Stimulated activated CD8-positive, alpha-beta memory T cell treated with anti-CD3 and anti-CD28 coated beads, Interleukin-4, amount 100 ng/mL, for 1 hour (primary cell): ENCODE results near the gene GNG4.
"Not testable (repeated sequence)": the region's sequence is repeated elsewhere in the genome, so short reads cannot be mapped to it uniquely, and the experiment has no call there.

ENCODE experiments used
- DNase-seq, 2 donors: peaks; one replicate each; pipeline ENCODE4 v3.0.0-alpha.2; 2020; ENCODE audit warnings: low read depth in 2 of 2, low spot score in 1 of 2

Gene GNG4

DNA sequence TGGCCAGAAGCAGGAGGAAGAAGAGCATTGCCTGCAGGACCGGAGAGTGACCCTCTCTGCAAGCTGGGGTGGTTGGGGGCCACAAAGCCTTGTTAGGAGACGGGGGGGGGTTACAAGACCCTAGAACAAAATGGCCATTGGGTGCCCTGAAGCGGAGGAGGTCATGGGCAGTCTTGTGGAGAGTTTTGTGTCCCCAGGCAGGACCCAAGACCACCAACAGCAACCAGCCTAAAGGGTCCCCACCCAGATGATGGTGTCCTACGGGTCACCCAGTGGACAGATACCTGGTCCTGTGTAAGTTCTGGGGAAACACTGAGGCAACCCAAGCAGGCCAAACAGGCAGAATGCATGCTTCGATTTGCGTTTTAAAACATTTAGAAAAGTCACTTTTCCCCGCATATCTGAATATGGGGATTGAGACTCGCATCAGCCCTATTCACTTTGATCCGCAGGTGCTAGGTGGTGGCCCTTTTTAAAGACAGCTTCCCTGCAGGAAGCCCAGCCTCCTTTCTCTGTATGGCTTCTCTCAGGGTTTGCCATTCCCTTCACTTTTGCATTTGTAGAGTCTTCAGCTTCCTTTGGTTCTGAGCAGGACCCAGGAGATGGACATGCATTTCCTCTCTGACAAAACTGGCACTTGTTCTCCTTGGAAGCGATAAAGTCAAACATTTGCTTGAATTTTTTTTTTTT lies 21.1 kb downstream of the GNG4 start:
- no peak for DNase-seq

DNA sequence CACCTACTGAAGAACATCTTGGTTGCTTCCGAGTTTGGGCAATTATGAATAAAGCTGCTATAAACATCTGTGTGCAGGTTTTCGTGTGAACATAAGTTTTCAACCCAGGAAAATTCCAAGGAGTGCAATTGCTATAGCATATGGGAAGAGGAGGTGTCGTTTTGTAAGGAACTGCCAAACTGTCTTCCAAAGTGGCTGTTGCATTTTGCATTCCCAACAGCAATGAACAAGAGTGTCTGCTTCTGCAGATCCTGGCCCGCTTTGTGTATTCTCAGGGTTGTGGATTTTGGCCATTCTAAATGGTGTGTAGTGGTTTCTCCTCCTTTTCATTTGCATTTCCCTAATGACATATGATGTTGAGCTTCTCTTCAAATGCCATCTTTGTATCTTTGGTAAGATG lies 23.8 kb downstream of the GNG4 start:
- DNase-seq = no peak

DNA sequence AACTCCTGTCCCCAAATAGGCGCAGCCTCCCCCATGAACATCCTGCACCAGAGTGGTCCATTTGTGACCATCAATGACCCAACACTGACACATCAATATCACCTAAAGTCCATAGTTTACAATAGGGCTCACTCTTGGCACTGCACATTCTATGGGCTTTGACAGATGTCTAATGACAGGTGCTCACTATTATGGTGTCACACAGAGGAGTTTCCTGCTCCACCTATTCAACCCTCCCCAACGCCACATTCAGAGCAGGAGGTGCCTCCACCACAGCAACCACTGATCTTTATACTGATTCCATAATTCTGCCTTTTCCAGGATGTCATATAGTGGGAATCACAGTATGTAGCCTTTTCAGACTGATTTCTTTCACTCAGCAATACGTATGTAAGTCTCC lies 24.2 kb downstream of the GNG4 start:
- DNase-seq = no peak

DNA sequence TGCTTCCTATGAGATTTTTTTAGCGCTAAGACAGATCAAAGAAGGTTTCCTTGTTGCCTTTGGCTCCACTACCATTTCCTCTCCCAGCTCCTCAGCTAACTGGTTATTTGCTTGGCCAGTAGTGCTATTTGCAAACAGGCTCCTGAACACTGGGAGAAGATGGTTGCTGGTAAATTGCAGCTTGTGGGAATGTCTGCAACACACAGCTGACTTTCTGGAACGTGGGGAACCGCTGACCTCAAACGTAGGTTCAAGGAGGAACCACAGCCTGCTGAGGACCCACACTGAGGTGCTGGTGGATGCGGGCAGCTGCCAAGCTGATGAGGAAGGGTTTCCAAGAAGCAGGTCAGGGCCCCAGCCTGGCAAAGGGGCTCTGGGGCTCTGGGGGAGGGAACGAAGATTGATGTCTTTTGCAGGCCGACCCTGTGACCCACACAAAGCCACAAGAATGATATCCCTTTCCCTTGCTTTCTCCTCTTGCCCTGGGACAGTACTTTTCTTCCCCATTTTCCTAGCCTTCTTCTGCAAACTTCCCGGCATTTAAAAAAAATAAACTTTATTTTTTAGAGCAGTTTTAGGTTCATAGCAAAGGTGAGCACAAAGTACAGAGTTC lies 24.8 kb downstream of the GNG4 start:
- no peak for DNase-seq

DNA sequence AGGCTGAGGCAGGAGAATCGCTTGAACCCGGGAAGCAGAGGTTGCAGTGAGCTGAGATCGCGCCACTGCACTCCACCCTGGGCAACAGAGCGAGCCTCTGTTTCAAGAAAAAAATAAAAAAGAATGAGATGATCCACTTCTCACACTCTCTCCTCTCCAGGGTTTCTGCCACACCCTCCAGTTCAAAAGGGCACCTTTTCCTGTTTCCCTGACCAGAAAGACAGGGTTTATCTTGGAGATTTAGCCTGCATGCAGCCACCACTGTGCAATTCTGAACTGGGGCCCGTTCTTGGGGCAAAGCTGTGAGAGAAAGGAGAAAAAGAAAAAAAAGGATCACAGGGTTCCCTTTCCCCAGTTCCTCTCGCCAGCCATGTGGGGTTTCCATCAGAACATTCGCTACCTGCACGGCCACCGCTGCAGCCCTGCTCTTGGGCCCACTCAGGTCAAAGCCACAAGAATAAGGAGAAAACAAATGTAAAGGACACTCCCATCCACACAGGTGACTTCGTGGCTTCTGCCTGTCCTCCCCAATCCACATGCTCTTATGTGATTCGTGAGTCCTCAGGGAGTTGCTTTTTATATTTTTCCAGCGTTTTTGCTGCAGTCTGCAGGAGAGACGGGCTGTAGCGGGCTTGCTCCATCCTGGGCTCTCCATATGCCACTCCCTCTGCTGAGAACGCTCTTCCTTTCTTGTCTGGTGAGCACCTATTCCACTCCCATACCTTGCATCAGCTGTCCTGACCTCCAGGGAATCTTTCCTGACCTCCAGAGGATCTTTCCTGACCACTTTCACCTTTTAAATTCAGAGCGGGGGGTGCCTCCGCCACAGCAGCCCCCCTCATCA lies 26.4 kb downstream of the GNG4 start:
- no peak for DNase-seq

DNA sequence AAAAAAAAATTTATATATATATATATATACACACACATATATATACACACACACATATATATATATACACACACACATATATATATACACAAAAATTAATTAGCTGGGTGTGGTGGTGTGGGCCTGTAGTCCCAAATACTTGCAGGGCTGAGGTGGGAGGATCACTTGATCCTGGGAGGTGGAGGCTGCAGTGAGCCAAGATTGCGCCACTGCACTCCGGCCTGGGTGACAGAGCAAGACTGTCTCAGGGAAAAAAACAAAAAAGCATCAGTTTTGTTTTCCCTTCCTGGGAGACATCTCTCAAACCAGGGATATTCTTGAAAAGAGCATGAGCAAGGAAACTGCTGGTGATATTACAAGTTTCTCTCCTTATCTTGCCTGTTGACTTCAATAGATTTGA lies 30.4 kb downstream of the GNG4 start:
- DNase-seq = not testable (repeated sequence)

DNA sequence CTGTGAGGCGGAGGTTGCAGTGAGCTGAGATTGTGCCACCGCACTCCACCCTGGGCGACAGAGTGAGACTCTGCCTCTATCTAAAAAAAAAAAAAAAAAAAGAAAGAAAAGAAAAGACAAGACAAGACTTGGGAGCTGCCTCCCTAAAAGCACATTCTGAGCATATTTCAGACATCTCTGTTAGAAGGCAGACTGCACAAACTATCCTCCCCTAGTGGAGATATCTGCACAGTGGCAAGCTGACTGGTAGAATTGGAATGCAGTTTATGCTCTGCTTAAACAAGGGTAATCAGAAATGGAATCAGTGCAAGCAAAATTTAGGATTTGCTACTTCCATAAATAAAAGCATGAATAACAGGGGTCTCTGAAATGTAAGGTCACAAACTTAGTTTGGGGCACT lies 31.8 kb downstream of the GNG4 start:
- no peak for DNase-seq

DNA sequence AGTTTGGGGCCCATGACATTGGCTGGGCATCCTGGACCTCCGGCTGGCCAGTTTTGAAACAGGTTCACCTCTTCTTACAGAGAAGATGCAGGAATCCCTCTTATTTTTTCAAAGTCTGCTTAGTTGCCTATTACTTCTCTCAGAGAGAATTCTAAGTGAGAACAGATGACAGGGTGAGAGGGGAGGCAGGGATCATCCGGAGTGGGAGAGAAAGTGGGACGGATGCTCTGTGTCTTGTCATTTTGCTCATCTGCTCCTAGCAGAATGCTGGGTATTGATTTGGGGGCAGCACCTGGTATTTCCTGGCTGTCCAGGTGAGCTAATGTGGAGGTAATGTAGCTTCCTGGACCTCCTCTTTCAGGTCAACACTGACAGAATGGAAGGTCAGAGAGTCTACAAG lies 32.4 kb downstream of the GNG4 start:
- DNase-seq = no peak

DNA sequence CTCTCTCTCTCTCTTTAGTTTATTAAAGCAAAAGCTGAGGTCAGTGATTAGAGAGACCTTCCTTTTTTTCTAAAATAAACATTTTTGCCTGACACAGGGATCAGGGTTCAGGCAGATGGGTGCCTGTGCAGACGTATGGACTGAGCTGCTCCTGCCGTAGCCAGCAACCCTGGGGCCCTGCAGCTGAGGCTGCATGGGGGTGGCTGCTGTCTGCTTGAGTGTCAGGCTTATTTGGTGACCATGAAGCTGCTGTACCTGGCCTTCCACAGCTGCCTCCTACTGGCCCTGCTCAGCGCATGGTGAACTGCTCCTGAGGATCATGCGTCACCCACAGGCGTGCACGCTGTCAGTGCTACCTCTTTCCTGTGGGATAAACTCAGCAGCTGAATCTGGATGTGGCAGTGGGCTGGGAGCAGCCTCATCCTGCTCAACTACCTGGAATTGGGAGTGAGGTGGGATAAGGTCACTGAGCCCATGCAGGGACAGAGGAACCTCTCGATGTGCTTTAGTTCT lies 35.1 kb downstream of the GNG4 start:
- DNase-seq = no peak

DNA sequence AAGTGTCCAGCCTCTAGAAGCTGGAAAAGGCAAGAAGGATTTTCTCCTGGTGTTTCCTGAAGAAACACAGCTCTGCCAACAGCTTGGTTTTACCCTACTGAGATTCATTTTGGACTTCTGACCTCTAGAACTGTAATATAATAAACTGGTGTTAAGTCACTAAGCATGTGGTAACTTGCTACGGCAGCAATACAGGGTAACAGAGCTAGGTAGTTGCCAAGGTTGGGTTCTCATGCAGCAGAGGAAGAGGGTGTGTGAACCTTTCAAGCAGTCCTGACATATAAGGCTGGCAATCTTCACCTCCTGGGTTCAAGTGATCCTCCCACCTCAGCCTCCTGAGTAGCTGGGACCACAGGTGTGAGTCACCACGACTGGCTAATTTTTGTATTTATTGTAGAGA lies 36.0 kb downstream of the GNG4 start:
- DNase-seq = no peak

DNA sequence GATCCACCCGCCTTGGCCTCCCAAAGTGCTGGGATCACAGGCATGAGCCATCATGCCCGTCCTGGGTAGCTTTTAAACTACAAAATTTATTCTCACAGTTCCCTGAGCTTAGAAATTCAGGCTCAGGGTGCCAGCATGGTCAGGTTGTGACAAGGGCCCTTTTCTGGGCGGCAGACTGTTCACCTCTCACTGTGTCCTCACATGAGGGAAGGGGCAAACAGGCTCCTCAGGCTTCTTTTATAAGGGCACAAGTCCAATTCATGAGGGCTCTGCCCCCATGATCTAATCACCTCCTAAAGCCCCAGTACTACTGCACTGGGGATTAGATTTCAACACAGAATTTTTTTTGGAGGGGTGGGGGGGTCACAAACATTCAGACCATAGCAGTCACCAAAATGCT lies 36.8 kb downstream of the GNG4 start:
- no peak for DNase-seq

DNA sequence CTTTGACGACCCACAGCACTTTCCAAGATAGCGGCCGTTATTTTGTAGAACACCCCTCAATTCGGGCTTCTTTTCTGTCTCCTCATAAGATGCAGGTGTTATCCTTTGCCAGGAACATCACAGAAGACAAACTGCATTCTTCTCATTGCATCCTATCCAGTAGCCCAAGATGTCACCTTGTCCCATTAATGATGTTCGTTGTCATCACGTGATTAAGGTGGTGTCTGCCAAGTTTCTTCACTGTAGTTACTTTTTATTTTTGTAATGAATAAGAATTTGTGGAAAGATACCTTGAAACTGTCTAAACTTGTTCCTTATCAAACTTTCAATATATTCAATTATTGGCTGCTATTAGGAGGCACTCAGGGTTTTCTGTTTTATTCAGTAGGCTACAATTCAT lies 39.4 kb downstream of the GNG4 start:
- DNase-seq = no peak

DNA sequence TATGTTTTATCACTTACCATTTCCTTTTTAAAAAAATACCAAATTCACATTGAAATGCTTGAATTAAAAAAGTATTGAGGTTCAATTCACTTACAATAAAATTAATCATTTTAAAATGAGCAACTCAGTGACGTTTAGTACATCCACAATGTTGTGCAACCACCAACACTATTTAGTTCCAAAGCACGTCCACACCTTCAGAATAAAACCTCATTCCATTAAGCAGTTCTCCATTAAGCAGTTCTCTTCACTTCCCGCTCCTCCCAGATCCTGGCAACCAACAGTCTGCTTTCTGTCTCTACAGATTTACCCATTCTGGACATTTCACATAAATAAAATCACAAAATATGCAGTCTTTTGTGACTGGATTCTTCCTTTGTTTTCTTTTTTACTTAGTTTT lies 41.3 kb downstream of the GNG4 start:
- no peak for DNase-seq

DNA sequence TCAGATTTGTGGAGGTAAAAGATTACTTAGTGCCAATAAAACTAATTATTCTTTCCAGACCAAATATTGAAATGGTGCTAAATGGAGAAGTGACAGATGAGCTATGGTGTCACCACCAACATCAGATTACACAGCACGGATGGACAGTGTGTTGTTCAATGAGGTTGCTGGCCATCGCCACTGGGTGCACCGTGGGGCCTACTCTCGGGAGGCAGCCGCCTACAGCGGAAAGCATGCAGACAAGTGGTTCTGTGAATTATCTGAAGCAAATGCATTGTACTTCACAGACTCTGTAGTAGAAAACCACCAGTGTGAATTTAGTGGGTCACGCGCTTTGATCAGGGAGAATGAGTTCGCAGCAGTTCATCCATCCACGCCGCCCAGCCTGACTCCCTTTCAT lies 42.3 kb downstream of the GNG4 start:
- DNase-seq = no peak

DNA sequence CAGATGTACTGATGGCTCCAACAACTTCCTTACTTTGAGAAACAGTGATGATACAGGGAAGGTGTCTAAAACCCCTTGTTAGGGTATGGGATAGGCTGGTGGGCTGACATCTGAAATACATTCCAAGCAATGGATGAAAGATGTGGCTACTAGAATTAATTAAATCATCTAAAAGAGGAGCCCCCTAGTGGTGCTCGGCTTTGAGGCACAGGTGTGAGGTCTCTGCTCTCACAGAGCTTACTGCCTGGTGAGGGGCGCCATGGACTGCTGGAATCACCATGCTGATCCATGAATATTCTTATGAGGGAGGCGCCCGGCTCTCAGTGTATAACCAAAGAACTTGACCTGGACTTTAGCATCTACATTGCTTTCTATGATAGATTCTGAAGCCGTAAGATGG lies 48.5 kb downstream of the GNG4 start:
- DNase-seq = no peak

DNA sequence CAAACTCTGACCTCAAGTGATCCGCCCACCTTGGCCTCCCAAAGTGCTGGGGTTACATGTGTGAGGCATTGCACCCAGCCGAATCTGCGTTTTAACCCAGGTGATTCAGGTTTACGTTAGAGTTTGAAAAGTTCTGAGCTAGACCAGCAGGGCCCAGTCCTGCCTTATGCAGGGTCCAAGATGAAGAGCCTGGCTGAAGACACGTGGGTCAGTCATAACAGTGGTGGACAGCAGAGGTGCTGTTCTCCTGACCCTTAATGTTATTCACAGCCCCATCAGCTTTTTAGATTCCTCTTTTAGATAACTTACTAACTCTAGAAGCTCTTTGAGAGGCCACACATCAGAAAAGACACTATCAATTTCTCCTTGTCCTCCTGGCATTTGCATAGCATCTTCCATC lies 50.0 kb downstream of the GNG4 start:
- no peak for DNase-seq

DNA sequence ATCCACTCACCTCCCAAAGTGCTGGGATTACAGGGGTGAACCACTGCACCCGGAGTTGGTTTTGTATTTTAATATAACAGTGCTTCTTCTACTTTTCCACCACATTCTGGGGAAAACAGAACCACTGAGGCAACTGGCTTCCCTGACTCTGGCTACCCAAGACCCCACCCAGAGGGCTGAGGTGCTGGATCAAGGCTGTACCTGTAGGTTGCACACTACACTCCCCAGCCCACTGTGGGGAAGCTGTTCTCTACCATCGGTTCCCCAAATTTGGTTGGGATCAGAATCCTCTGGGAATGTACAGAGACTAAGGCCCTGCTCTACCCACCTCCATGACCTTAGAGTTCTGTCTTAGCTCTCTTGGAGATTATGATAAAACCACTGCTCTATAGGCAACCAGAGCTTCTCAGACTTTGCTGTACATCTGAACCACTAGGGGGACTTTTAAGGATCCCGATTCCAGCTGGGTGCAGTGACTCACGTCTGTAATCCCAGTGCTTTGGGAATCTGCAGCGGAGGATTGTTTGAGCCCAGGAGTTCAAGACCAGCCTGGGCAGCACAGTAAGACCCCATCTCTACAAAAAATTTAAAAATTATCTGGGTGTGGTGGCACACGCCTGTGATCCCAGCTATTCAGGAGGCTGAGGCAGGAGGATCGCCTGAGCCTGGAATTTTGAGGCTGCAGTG lies 51.6 kb downstream of the GNG4 start:
- DNase-seq = no peak

DNA sequence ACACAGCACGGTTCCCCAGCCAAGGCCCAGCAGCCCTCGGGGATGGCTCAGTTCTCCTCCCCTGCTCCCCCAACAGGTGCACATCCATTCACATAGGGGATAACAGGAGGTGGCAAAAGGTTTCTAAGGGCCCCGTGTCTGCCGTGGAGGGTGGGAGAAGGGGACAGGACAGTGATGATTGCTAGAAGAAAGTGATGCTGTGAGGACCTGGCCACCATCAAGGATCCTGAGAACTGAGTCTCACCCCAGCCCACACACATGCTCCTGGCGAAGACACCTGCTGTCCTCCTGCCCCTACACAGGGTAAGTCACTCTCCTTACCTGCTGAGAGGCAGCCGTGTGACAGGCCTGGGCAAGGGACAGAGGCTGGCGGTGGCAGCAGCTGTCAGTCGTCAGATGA lies 54.5 kb downstream of the GNG4 start:
- no peak for DNase-seq

DNA sequence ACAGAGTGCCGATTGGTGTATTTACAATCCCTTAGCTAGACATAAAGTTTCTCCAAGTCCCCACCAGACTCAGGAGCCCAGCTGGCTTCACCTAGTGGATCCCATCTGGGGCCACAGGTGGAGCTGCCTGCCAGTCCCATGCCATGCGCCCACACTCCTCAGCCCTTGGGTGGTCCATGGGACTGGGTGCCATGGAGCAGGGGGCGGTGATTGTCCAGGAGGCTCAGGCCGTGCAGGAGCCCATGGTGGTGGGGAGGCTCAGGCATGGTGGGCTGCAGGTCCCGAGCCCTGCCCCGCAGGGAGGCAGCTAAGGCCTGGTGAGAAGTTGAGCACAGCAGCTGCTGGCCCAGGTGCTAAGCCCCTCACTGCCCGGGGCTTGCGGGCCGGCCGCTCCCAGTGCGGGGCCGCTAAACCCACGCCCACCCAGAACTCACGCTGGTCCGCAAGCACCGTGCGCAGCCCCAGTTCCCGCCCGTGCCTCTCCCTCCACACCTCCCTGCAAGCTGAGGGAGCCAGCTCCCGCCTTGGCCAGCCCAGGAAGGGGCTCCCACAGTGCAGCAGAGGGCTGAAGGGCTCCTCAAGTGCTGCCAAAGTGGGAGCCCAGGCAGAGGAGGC lies 55.2 kb downstream of the GNG4 start:
- DNase-seq = not testable (repeated sequence)

DNA sequence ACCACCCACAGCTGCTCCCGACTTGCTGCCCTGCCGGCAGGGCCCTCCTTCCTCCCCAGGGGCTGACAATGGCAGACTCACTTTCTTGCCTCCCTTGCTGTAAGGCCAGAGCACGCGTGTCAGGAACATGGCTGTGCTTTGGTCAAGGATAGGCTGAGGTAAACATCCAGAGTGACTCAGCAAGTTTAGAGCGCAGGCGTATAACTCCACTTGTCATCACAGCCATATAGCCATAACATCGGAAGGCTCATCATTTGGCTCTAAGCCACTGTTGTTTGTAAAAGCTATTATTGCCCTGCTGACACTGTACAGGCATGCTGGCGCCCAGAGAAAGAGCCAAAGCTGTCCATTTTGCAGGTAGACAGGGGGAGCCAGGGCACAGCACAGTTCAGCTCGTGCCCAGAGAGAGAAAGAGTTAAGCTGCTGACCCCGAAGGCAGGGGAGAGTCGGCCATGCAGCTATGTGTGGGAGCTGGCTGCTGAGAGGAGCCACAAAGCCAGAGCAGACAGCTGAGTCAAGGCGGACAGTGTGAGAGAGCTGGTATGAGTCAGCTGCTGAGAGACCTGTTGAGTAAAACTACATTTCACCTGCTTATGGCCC lies 60.6 kb downstream of the GNG4 start:
- DNase-seq = no peak

DNA sequence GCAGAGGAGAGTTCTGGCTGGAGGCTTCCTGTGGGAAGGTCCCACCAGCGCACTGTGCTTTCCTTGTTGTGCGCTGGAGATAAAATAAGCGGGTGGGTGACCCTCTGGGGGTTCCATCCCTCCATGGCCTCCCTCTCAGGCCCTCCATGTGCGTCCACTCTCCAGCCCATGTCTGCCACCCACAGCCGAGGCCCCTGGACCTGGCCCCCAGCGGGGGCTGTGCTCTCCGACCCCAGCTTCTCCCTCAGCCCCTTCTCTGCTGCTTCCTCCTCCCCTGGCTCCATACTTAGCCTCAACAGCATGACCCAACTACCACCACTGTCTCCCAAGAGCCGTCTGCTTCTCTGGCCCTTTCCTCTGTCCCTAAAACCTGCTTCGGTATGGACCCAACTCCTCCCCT lies 61.4 kb downstream of the GNG4 start:
- no peak for DNase-seq
